H1 (cell line): ENCODE measurements around the gene LRBA. TPM values are rescaled to one million over a fixed set of nuclear protein-coding genes. Genes with fewer than 3 reads are reported as not detected.

Experiments
- CTCF ChIA-PET: fragments of 300-600 bp; sonication (Branson Sonifier 250); formaldehyde crosslinking; loops from one replicate; lab custom pipeline; 2021; ENCODE audit not compliant: partially characterized antibody; lab: Charles Lee
- POLR2A ChIA-PET: fragments of 300-600 bp; sonication (Branson Sonifier 250); formaldehyde crosslinking; loops from one replicate; lab custom pipeline; 2021; ENCODE audit warnings: inconsistent platforms; ENCODE audit not compliant: partially characterized antibody; lab: Charles Lee
- DNase-seq, 2 experiments: peaks; one replicate each; pipeline versions ENCODE4 v3.0.0 to v3.0.0-alpha.2; 2010 to 2022; ENCODE audit warnings: low spot score in 2 of 2, low read depth in 1 of 2, mixed read lengths in 1 of 2
- FAIRE-seq: peaks from 2 replicates; lab custom pipeline; 2011; peaks lifted over from hg19 to GRCh38; lab: Jason Lieb, UNC
- H2AFZ ChIP-seq: 2 replicates; pipeline ENCODE4 v1.8.1; 2012; ENCODE audit warnings: low read length, inconsistent platforms
- H2AK5ac ChIP-seq: 2 replicates; pipeline ENCODE4 v1.6.1; 2013; ENCODE audit warnings: low read depth, low read length
- H2BK120ac ChIP-seq: replicated peaks from 2 replicates; pipeline ENCODE3; 2013; ENCODE audit warnings: low read depth, low read length, inconsistent platforms
- H2BK12ac ChIP-seq: 2 replicates; pipeline ENCODE4 v1.6.1; 2013; ENCODE audit warnings: low read depth, low read length
- H2BK15ac ChIP-seq: 2 replicates; pipeline ENCODE4 v1.6.1; 2013; ENCODE audit warnings: low read length
- H2BK20ac ChIP-seq: 2 replicates; pipeline ENCODE4 v1.6.1; 2013; ENCODE audit warnings: low read length
- H2BK5ac ChIP-seq: 2 replicates; pipeline ENCODE4 v1.6.1; 2013; ENCODE audit warnings: low read depth, low read length
- H3K14ac ChIP-seq: 2 replicates; pipeline ENCODE4 v1.6.1; 2013; ENCODE audit warnings: inconsistent platforms; ENCODE audit not compliant: insufficient read length
- H3K18ac ChIP-seq: 2 replicates; pipeline ENCODE4 v1.6.1; 2013; ENCODE audit warnings: low read length; ENCODE audit errors: extremely low read depth
- H3K23ac ChIP-seq: 2 replicates; pipeline ENCODE4 v1.6.1; 2013; ENCODE audit warnings: inconsistent platforms; ENCODE audit not compliant: insufficient read length
- H3K23me2 ChIP-seq: 2 replicates; pipeline ENCODE4 v1.6.1; 2013; ENCODE audit warnings: low read depth, low read length
- H3K27ac ChIP-seq: 2 replicates; pipeline ENCODE4 v1.6.1; 2011; ENCODE audit warnings: low read depth, low read length, inconsistent platforms
- H3K27me3 ChIP-seq, 4 experiments: replicated peaks in 1 of 4; 1 replicate in 1 of 4; 2 replicates in 3 of 4; pipeline versions ENCODE4 v1.6.1 to v1.8.1; 2011 to 2013; ENCODE audit warnings: low read length in 3 of 4, mild to moderate bottlenecking in 3 of 4, inconsistent platforms in 2 of 4, mixed read lengths in 2 of 4, moderate library complexity in 1 of 4; ENCODE audit not compliant: control insufficient read depth in 3 of 4, insufficient read depth in 3 of 4; ENCODE audit errors: extremely low read depth in 1 of 4
- H3K36me3 ChIP-seq, 4 experiments: 2 replicates each; pipeline versions ENCODE4 v1.6.1 to v1.8.1; 2011 to 2013; ENCODE audit warnings: mild to moderate bottlenecking in 4 of 4, low read length in 3 of 4, moderate library complexity in 2 of 4, control low read depth in 1 of 4, inconsistent platforms in 1 of 4; ENCODE audit not compliant: insufficient read depth in 4 of 4, control insufficient read depth in 2 of 4
- H3K4ac ChIP-seq: replicated peaks from 2 replicates; pipeline ENCODE3; 2013; ENCODE audit warnings: low read length, low read depth, mixed read lengths, inconsistent platforms; ENCODE audit not compliant: insufficient read length
- H3K4me1 ChIP-seq, 4 experiments: replicated peaks in 1 of 4; 1 replicate in 1 of 4; 2 replicates in 3 of 4; pipeline versions ENCODE4 v1.6.1 to v1.8.1; 2011 to 2013; ENCODE audit warnings: low read length in 3 of 4, inconsistent platforms in 2 of 4, mixed read lengths in 1 of 4; ENCODE audit not compliant: insufficient read depth in 4 of 4, control insufficient read depth in 3 of 4
- H3K4me2 ChIP-seq, 2 experiments: 2 replicates each; pipeline versions ENCODE4 v1.6.1 to v1.8.1; 2011 to 2013; ENCODE audit warnings: low read depth in 2 of 2, low read length in 2 of 2, control low read depth in 1 of 2, inconsistent platforms in 1 of 2, mild to moderate bottlenecking in 1 of 2; ENCODE audit not compliant: insufficient read depth in 1 of 2
- H3K4me3 ChIP-seq, 4 experiments: fragments of 200-600, 300-600 bp in 1 of 4; sonication (generic), shearing (Covaris generic), sonication (Bioruptor Twin) in 1 of 4; 2 replicates each; pipeline versions ENCODE4 v1.5.1 to v1.8.1; 2011 to 2016; ENCODE audit warnings: low read length in 4 of 4, low read depth in 3 of 4, control low read depth in 2 of 4, inconsistent platforms in 2 of 4, mild to moderate bottlenecking in 2 of 4, mixed read lengths in 1 of 4, moderate library complexity in 1 of 4; ENCODE audit not compliant: insufficient read depth in 2 of 4; ENCODE audit errors: extremely low read depth in 1 of 4
- H3K56ac ChIP-seq: replicated peaks from 2 replicates; pipeline ENCODE3; 2013; ENCODE audit warnings: low read depth, mild to moderate bottlenecking, mixed read lengths, low read length, inconsistent platforms; ENCODE audit not compliant: insufficient read length
- H3K79me1 ChIP-seq: 2 replicates; pipeline ENCODE4 v1.6.1; 2013; ENCODE audit warnings: low read depth, low read length, control low read depth
- H3K79me2 ChIP-seq, 2 experiments: 2 replicates each; pipeline versions ENCODE4 v1.6.1 to v1.8.1; 2012 to 2013; ENCODE audit warnings: low read length in 2 of 2, mild to moderate bottlenecking in 2 of 2, inconsistent platforms in 1 of 2; ENCODE audit not compliant: insufficient read depth in 2 of 2, control insufficient read depth in 1 of 2
- H3K9ac ChIP-seq, 4 experiments: replicated peaks in 1 of 4; 1 replicate in 1 of 4; 2 replicates in 3 of 4; pipeline versions ENCODE4 v1.6.1 to v1.8.1; 2011 to 2013; ENCODE audit warnings: low read depth in 3 of 4, low read length in 3 of 4, control low read depth in 2 of 4, mild to moderate bottlenecking in 2 of 4, moderate library complexity in 2 of 4, inconsistent platforms in 1 of 4; ENCODE audit errors: extremely low read depth in 1 of 4
- H3K9me3 ChIP-seq, 2 experiments: 2 replicates each; pipeline versions ENCODE4 v1.6.1 to v1.8.1; 2012 to 2013; ENCODE audit warnings: mild to moderate bottlenecking in 2 of 2, moderate library complexity in 2 of 2, control low read depth in 1 of 2, inconsistent platforms in 1 of 2, low read depth in 1 of 2, low read length in 1 of 2, mixed read lengths in 1 of 2; ENCODE audit not compliant: insufficient read depth in 2 of 2
- H4K20me1 ChIP-seq, 2 experiments: replicated peaks in 1 of 2; 2 replicates each; pipeline versions ENCODE3 to v1.8.1; 2011 to 2013; ENCODE audit warnings: inconsistent platforms in 2 of 2, low read length in 2 of 2, mild to moderate bottlenecking in 1 of 2; ENCODE audit not compliant: insufficient read depth in 2 of 2, control insufficient read depth in 1 of 2
- H4K5ac ChIP-seq: 2 replicates; pipeline ENCODE4 v1.6.1; 2013; ENCODE audit warnings: low read length, low read depth, mixed read lengths, inconsistent platforms; ENCODE audit not compliant: insufficient read length
- H4K8ac ChIP-seq: 2 replicates; pipeline ENCODE4 v1.8.0; 2013; ENCODE audit warnings: mild to moderate bottlenecking, moderate library complexity, low read length, inconsistent platforms; ENCODE audit not compliant: insufficient read depth; ENCODE audit errors: extremely low read depth
- H4K91ac ChIP-seq: replicated peaks from 2 replicates; pipeline ENCODE3; 2013; ENCODE audit warnings: low read length, mixed read lengths, inconsistent platforms; ENCODE audit not compliant: insufficient read length
- JUND ChIP-seq: IDR thresholded peaks from 2 replicates; pipeline ENCODE4 v1.6.1; 2011; ENCODE audit warnings: mild to moderate bottlenecking, improper control_type of control experiment, low read length
- NANOG ChIP-seq: IDR thresholded peaks from 2 replicates; pipeline ENCODE4 v1.6.1; 2011; ENCODE audit warnings: low read length, low read depth, mild to moderate bottlenecking, inconsistent platforms; ENCODE audit not compliant: insufficient read depth, poor library complexity, severe bottlenecking
- POLR2AphosphoS5 ChIP-seq: IDR thresholded peaks from 2 replicates; pipeline ENCODE4 v1.6.1; 2011; ENCODE audit warnings: low read depth, low read length
- YY1 ChIP-seq: IDR thresholded peaks from 2 replicates; pipeline ENCODE4 v1.6.1; 2011; ENCODE audit warnings: low read depth, mild to moderate bottlenecking, low read length
- WGBS, 2 experiments: shearing (Covaris generic) in 1 of 2; methylation state at CpG; one replicate each; pipeline versions ENCODE4 v1.1.6 to v1.1.7; 2013 to 2015; ENCODE audit warnings: low lambda C conversion rate in 2 of 2, mixed read lengths in 2 of 2, inconsistent platforms in 1 of 2, low coverage in 1 of 2, missing lambda C conversion rate in 1 of 2; ENCODE audit not compliant: insufficient replicate concordance in 2 of 2, insufficient coverage in 1 of 2, insufficient read length in 1 of 2; ENCODE audit errors: extremely low coverage in 1 of 2, missing lambda C conversion rate in 1 of 2; 5-methylcytosine and 5-hydroxymethylcytosine counted together
- polyA plus RNA-seq, 7 experiments: library from polyadenylated mRNA; depleted of rRNA in 3 of 7; stranded (reverse) in 5 of 7; unstranded in 2 of 7; fragments of >200 nt in 5 of 7; fragments of 200-250 nt in 2 of 7; gene quantifications; 1 replicate in 5 of 7; 2 replicates in 1 of 7; 4 replicates in 1 of 7; pipeline versions ENCODE4 v1.2.1 to v1.2.3, GENCODE V29; 2011 to 2013; ENCODE audit warnings: missing spikeins in 2 of 7, mixed read lengths in 2 of 7
- total RNA-seq: library from RNA; stranded (reverse); fragmentation: NEBNext Ultra II Directional; extraction: Animal tissue kit (Norgen Biotek cat#: 25700); gene quantifications from 2 replicates; pipeline ENCODE4 v1.2.1, GENCODE V29; 2021

The LRBA gene
- total and polyA plus RNA-seq, 2 of the 8 experiments (the other 6 are each of a cell fraction or from before 2014, with no cell fraction given), result 54.6 to 83.2 TPM

GRCh38 chr4:151012820-151013219 lies 2.3 kb downstream of the LRBA start:
- no peak overlapping the region for H2BK120ac ChIP-seq
- H3K27ac ChIP-seq, result no peak overlapping the region
- no peak overlapping the region for H3K4ac ChIP-seq
- H3K23ac ChIP-seq, result no peak overlapping the region
- TF ChIP-seq POLR2AphosphoS5, result no peak
- peak; percentile 75 for TF ChIP-seq JUND
- TF ChIP-seq NANOG, result no peak
- TF ChIP-seq YY1, result no peak
- H3K4me3 ChIP-seq, result peak overlapping the region; percentile 38 to 99 (median 82); a peak in 7 of 8 replicates
- CTCF ChIA-PET, result interaction anchor here (0.6 to 1.2 kb wide), 6 partner anchors 22 to 184 kb away, joined by 3 to 4 read pairs (median 3); no protein-coding TSS in a partner anchor
- no peak overlapping the region for H4K91ac ChIP-seq
- H2BK20ac ChIP-seq, result no peak overlapping the region
- H2AFZ ChIP-seq, result no peak overlapping the region
- no peak overlapping the region for H3K14ac ChIP-seq
- no peak overlapping the region for H3K56ac ChIP-seq
- no peaks in the 10 kb centered on the region; the same call in 1 of the 2 replicates for H3K79me1 ChIP-seq
- peaks cover 0 to 4% (median 1%) of the 10 kb centered on the region in 4 experiments; a peak in 1 of 8 replicates for H3K36me3 ChIP-seq
- DNase-seq (no peak), FAIRE-seq (no peak)
- no peak overlapping the region for H4K8ac ChIP-seq
- peaks cover 0 to 2% of the 10 kb centered on the region in 2 experiments for H4K20me1 ChIP-seq
- no peaks in the 10 kb centered on the region for H3K9me3 ChIP-seq
- H3K23me2 ChIP-seq, result peaks cover 6% of the 10 kb centered on the region
- no peak overlapping the region for H2BK15ac ChIP-seq
- no peak overlapping the region for H2AK5ac ChIP-seq
- H3K4me1 ChIP-seq, result peaks cover 0 to 2% (median 0%) of the 10 kb centered on the region in 4 experiments; a peak in 1 of 7 replicates
- H3K18ac ChIP-seq, result no peak overlapping the region
- H3K79me2 ChIP-seq, result peaks cover 9 to 61% of the 10 kb centered on the region in 2 experiments
- no peak overlapping the region for H2BK5ac ChIP-seq
- H3K4me2 ChIP-seq, result peak overlapping the region; percentile 63 to 89
- no peak overlapping the region for H4K5ac ChIP-seq
- H3K9ac ChIP-seq, result no peak overlapping the region
- POLR2A ChIA-PET, result interaction anchor here (1.1 to 5.9 kb wide), 4 partner anchors 10 to 87 kb away, joined by 4 to 44 read pairs (median 14); partner anchors contain the start of gene RPS3A
- H3K27me3 ChIP-seq, result no peaks in the 10 kb centered on the region
- no peak overlapping the region for H2BK12ac ChIP-seq
- 46% methylated on average over 8 of the region's 8 CpGs; no CpG with 5 or more reads in 1 of the 2 experiments for WGBS, 2 experiments
